MG63 (cell line): ENCODE data around the gene KRTCAP3. TPM values are rescaled to one million over a fixed set of nuclear protein-coding genes. Genes with fewer than 3 reads are reported as not detected.
A peak's percentile ranks its signal among the peaks of the same experiment; 100 is the strongest.
"Not testable (repeated sequence)": the region's sequence is repeated elsewhere in the genome, so short reads cannot be mapped to it uniquely, and the experiment has no call there.

Experiments used
- DNase-seq: peaks from one replicate; pipeline ENCODE4 v3.0.0-alpha.2; 2020
- H3K27me3 ChIP-seq: fragments of 250-450 bp; sonication (Bioruptor Pico); 2 replicates; pipeline ENCODE4 v1.5.1; 2020; ENCODE audit warnings: mild to moderate bottlenecking, moderate library complexity
- H3K36me3 ChIP-seq: fragments of 250-450 bp; sonication (Bioruptor Pico); 2 replicates; pipeline ENCODE4 v1.5.1; 2020; ENCODE audit warnings: mild to moderate bottlenecking, moderate library complexity
- H3K4me3 ChIP-seq: fragments of 250-450 bp; sonication (Bioruptor Pico); 2 replicates; pipeline ENCODE4 v1.5.1; 2020; ENCODE audit warnings: mild to moderate bottlenecking, moderate library complexity
- H3K9me3 ChIP-seq: fragments of 250-450 bp; sonication (Bioruptor Pico); 2 replicates; pipeline ENCODE4 v1.5.1; 2020; ENCODE audit warnings: mild to moderate bottlenecking, moderate library complexity
- total RNA-seq: library from RNA; depleted of rRNA; stranded (reverse); fragments of >200 nt; shearing (Covaris generic); gene quantifications from 2 replicates; pipeline ENCODE4 v1.2.3, GENCODE V29; 2014; ENCODE audit warnings: low replicate concordance; rRNA removed

Gene KRTCAP3, protein sequence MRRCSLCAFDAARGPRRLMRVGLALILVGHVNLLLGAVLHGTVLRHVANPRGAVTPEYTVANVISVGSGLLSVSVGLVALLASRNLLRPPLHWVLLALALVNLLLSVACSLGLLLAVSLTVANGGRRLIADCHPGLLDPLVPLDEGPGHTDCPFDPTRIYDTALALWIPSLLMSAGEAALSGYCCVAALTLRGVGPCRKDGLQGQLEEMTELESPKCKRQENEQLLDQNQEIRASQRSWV
- not detected in 2 replicates for total RNA-seq

- no peak for DNase-seq
- Histone ChIP-seq H3K4me3 (no peak within 1 kb of the TSS), H3K9me3 (no peaks in the 10 kb centered on the region), H3K36me3 (peaks cover 35% of the 10 kb centered on the region), H3K27me3 (no peaks in the 10 kb centered on the region)
Observed at GRCh38 chr2:27441958-27442919, at the start of gene KRTCAP3. KRTCAP3 (plus strand) TSS chr2:27442381; CDS start chr2:27442413, 32 bp downstream.

GRCh38 chr2:27393225-27393624 lies 49.0 kb upstream of the KRTCAP3 start:
- no peak for DNase-seq
- no peak overlapping the region for H3K4me3 ChIP-seq
- H3K36me3 ChIP-seq: peaks cover 22% of the 10 kb centered on the region
- no peaks in the 10 kb centered on the region for H3K9me3 ChIP-seq
- H3K27me3 ChIP-seq: no peaks in the 10 kb centered on the region

DNA sequence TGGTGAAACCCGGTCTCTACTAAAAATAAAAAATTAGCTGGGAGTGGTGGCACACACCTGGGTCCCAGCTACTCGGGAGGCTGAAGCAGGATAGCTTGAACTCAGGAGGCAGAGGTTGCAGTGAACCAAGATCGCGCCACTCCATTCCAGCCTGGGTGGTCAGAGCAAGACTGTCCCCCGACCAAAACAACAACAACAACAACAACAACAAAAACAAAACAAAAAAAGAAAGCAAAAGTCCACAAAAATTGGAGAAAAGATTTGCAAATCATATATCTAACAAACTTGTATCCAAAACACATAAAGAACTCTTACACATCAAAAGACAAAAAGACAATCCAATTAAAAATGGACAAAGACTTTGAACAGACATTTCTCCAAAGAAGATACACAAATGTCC lies 43.2 kb upstream of the KRTCAP3 start:
- no peak for DNase-seq
- Histone ChIP-seq H3K4me3 (no peak overlapping the region), H3K36me3 (peaks cover 33% of the 10 kb centered on the region), H3K27me3 (no peaks in the 10 kb centered on the region), H3K9me3 (no peaks in the 10 kb centered on the region)

DNA sequence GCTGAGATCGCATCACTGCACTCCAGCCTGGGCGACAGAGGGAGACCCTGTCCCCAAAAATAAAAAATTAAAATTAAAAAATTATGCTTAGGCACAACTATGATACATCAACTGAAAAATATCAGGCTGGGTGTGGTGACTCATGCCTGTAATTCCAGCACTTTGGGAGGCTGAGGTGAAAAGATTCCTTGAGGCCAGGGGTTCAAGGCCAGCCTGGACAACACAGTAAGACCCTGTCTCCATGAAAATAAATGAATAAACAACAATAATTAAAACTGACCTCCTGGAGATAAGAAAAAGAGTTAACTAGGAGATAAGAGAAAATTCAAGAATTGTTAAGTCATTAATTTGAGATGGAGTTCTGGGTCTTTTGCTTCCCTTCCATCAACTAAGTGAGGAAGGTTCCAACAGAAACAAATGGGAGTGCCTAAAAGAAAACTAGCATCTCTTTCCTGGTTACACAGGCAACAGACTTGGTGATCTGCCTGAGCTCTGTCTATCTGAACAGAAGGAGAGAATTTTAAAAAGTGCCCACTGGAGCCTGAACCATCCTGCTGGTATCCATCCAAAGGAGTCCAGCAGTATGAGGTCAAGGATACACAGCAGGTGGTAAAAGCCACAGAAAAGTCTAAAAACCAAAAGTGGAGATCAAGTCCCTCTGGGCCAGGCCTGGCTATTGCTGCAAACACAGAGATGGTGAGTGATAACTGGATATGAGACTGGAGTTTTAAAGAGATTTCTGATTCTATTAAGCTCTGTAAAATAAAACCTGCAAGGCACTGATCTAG lies 41.6 kb upstream of the KRTCAP3 start:
- peak; percentile 22 for DNase-seq
- peaks cover 45% of the 10 kb centered on the region for H3K36me3 ChIP-seq
- no peaks in the 10 kb centered on the region for H3K9me3 ChIP-seq
- no peaks in the 10 kb centered on the region for H3K27me3 ChIP-seq
- H3K4me3 ChIP-seq: no peak overlapping the region

GRCh38 chr2:27407798-27408491 lies 34.2 kb upstream of the KRTCAP3 start:
- Histone ChIP-seq H3K9me3 (no peaks in the 10 kb centered on the region), H3K4me3 (peak overlapping the region; percentile 75), H3K27me3 (no peaks in the 10 kb centered on the region), H3K36me3 (peaks cover 41% of the 10 kb centered on the region)
- no peak for DNase-seq

DNA sequence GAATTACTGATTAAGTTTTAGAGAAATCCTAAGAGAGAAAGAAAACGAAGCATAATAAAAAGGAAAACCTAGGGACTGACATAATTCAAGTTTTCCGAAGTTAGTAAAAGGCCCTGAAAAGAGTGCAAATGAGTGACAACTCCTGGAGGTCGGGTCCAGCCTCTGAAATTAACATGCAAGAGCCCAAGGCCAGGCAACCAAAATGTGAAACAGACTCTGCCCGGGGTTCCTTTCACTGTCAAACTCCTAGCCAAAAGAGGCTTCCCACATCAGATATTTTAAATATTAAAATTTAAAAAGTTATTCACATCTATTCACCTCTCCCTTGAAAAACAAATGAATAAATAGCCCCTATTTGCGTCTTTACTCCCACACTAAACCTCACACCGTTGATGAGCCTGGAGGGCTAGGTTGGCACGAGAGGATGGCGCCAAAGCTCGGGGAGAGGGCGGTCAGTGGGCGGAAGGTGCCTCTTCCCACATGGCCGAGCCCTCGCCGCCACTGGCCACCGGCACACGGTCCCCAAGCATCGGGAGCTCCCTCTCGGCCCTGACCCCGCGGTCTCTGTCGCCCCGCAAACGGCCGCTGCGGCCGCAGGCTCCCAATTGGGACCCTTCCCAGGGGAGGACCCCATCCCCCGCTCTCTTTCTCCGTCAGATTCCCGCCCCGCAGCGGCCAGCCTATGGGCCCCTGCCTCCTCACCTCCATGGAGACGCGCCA lies 33.4 kb upstream of the KRTCAP3 start:
- peak overlapping the region; percentile 75 for H3K4me3 ChIP-seq
- no peaks in the 10 kb centered on the region for H3K9me3 ChIP-seq
- peaks cover 35% of the 10 kb centered on the region for H3K36me3 ChIP-seq
- H3K27me3 ChIP-seq: no peaks in the 10 kb centered on the region
- DNase-seq: peak; percentile 42

DNA sequence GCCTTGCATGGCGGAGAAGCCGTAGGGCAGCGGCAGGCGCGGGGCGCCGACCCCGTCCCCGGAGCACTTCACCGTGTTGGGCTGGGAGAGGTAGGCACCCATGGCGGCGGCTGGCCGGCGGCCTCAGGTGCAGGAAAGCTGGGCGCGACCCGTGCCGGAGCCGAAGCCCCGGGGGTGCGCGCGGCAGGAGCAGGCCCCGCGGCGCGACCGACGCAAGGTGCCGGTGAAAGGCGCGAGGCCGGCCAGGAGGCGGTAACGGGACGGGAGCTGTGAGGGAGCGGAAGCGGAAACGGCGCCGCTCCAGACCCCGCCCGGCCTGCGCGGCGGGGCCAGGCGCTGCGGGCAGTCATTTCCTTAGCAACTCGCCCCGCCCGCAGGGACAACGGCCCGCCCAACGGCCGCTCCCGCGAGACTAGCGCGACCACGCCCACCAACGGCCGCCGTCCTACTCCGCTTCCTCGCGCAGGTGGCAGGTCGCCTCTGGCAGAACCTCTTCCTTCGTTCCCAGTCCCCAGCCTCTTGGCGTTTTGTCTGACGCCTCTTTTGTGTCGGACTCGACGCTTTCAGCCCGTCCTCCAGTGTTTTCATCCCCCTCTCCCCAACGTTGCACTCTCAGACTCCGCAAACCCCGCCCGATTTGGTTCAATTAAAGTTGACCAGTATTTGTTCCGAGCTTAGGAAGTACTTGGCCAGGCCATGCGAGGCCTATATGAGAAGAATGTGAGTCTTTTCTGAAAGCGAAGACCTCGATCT lies 32.7 kb upstream of the KRTCAP3 start, which contains the start of gene PPM1G:
Gene PPM1G (minus strand): TSS at position 271 of the 753 bp plus-strand sequence. CDS start 169 bp downstream, at position 102.
- H3K9me3 ChIP-seq: no peaks in the 10 kb centered on the region
- no peaks in the 10 kb centered on the region for H3K27me3 ChIP-seq
- DNase-seq: peak; percentile 93
- peaks cover 28% of the 10 kb centered on the region for H3K36me3 ChIP-seq
- H3K4me3 ChIP-seq: peak within 1 kb of the TSS; percentile 75

DNA sequence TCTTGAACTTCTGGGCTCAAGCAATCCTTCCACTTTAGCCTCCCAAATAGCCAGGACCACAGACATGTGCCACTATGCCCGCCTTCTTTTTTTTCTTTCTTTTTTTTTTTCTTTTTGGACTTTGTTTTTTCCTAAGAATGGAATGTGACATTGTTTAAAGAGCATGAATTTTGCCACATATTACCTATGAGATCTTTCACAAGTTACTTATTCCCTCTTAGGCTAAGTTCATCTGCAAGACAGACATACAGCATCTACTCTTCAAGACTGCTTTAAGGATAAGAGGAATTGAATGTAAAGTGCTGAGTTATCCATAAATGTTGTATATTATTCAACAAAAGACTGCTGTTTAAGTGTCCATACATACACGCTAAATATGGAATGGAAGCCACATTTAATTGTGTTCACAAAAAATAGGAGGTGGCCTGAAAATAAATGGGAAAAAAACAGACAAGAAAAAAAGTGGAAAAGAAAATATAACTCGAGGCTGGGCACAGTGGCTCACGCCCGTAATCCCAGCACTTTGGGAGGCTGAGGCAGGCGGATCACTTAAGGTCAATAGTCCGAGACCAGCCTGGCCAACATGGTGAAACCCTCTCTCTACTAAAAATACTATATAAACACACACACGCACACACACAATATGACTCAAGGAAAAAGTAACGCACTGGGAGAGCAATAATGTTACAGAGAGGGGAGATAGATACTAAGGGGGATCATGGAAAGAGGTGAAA lies 29.6 kb upstream of the KRTCAP3 start:
- Histone ChIP-seq H3K4me3 (no peak overlapping the region), H3K9me3 (no peaks in the 10 kb centered on the region), H3K27me3 (no peaks in the 10 kb centered on the region), H3K36me3 (peaks cover 3% of the 10 kb centered on the region)
- no peak for DNase-seq

- H3K27me3 ChIP-seq: no peaks in the 10 kb centered on the region
- no peak overlapping the region for H3K4me3 ChIP-seq
- H3K36me3 ChIP-seq: no peaks in the 10 kb centered on the region
- H3K9me3 ChIP-seq: no peaks in the 10 kb centered on the region
- DNase-seq: no peak
Observed at GRCh38 chr2:27416151-27416550, 26.0 kb upstream of the KRTCAP3 start.

DNA sequence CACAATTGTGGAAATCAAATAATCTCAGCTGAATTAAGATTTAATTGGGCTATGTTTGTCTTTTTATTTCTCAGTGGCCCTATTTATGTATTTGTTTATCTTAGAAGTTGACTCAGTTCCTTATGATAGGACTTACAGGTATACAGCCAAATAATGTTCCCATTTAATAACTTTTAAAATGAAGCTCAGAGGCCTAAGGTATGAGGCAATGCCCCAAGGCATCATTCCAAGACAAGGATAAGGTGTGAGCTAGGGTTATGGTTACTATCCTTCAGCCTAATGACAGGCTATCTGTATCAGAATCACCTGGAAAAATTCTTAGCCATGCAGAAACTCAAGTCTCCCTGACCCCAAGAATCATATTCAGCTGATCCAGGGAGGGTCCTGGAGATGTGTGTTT lies 21.2 kb upstream of the KRTCAP3 start:
- H3K4me3 ChIP-seq: no peak overlapping the region
- no peaks in the 10 kb centered on the region for H3K36me3 ChIP-seq
- no peaks in the 10 kb centered on the region for H3K9me3 ChIP-seq
- H3K27me3 ChIP-seq: no peaks in the 10 kb centered on the region
- DNase-seq: no peak

GRCh38 chr2:27421660-27422250 lies 20.4 kb upstream of the KRTCAP3 start:
- DNase-seq: no peak
- H3K4me3 ChIP-seq: no peak overlapping the region
- no peaks in the 10 kb centered on the region for H3K27me3 ChIP-seq

DNA sequence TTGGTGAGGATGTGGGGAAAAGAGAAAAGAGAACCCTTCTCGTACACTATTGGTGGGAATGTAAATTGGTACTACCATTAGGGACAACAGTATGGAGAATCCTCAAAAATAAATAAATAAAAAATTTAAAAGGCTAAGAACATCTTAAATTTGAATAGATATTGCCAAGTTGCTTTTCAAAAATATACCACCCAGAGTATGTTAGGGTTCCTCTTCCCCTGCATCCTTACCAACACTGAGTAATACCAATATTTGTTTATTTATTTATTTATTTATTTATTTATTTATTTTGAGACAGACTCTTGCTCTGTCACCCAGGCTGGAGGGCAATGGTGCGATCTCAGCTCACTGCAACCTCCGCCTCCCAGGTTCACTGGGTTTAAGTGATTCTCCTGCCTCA lies 19.2 kb upstream of the KRTCAP3 start:
- no peaks in the 10 kb centered on the region for H3K27me3 ChIP-seq
- no peaks in the 10 kb centered on the region for H3K9me3 ChIP-seq
- DNase-seq: no peak
- no peak overlapping the region for H3K4me3 ChIP-seq
- no peaks in the 10 kb centered on the region for H3K36me3 ChIP-seq

More at GRCh38 chr2:27421660-27422250, 20.4 kb upstream of the KRTCAP3 start:
- Histone ChIP-seq H3K36me3 (no peaks in the 10 kb centered on the region), H3K9me3 (no peaks in the 10 kb centered on the region)

DNA sequence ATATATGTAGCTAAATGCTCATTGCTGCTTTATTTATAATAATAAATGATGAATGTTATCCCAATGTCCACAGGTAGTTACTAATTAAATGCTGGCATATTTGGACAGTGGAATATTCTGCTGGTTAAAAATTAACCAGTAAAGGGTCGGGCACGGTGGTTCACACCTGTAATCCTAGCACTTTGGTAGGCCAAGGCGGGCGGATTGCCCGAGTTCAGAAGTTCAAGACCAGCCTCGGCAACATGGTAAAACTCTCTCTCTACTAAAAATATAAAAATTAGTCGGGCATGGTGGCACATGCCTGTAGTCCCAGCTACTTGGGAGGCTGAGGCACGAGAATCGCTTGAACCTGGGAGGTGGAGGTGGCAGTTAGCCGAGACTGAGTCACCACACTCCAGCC lies 17.1 kb upstream of the KRTCAP3 start:
- H3K9me3 ChIP-seq, DNase-seq, H3K4me3 ChIP-seq, H3K36me3 ChIP-seq, H3K27me3 ChIP-seq: not testable (repeated sequence)

DNA sequence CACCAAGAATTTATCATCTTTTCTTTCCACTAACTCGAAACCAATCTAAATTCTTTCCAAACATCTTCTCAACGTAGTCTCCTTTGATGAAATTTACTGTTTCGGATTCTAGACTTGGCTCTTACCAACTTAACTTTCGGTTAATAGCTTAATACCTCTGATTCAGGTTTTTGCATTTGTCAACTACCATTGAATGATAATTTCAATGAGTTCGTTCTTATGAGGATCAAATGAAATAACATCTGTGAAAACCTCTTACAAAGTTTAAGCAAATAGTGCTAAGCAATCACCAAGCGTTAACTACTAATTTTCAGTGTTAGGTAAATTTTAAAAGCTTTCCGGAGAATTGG lies 14.3 kb upstream of the KRTCAP3 start:
- peak overlapping the region; percentile 100 for H3K4me3 ChIP-seq
- DNase-seq: no peak

More for the DNA sequence above, 14.3 kb upstream of the KRTCAP3 start:
- no peaks in the 10 kb centered on the region for H3K9me3 ChIP-seq
- peaks cover 3% of the 10 kb centered on the region for H3K36me3 ChIP-seq
- no peaks in the 10 kb centered on the region for H3K27me3 ChIP-seq
